ENCODE data around the gene EXOC6B.

- no peak for TF ChIP-seq KDM1A (IDR thresholded peaks at IDR 0.05; ENCODE audit: borderline replicate concordance)
- TF ChIP-seq, protein P1, sequence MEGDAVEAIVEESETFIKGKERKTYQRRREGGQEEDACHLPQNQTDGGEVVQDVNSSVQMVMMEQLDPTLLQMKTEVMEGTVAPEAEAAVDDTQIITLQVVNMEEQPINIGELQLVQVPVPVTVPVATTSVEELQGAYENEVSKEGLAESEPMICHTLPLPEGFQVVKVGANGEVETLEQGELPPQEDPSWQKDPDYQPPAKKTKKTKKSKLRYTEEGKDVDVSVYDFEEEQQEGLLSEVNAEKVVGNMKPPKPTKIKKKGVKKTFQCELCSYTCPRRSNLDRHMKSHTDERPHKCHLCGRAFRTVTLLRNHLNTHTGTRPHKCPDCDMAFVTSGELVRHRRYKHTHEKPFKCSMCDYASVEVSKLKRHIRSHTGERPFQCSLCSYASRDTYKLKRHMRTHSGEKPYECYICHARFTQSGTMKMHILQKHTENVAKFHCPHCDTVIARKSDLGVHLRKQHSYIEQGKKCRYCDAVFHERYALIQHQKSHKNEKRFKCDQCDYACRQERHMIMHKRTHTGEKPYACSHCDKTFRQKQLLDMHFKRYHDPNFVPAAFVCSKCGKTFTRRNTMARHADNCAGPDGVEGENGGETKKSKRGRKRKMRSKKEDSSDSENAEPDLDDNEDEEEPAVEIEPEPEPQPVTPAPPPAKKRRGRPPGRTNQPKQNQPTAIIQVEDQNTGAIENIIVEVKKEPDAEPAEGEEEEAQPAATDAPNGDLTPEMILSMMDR (IDR thresholded peaks at IDR 0.05 in 2 of 3, conservative IDR thresholded peaks at IDR 0.05 in 1 of 3; ENCODE audit: control insufficient read depth in 2 of 3, extremely low read depth in 1 of 3, insufficient read depth in 1 of 3, low read depth in 3 of 3, low read length in 3 of 3) = no peak
- no peak for TF ChIP-seq POLR2A (IDR thresholded peaks at IDR 0.05; ENCODE audit: low read depth, low read length)
- no peak for TF ChIP-seq NFIC (IDR thresholded peaks at IDR 0.05; ENCODE audit: low read depth, low read length)
- TF ChIP-seq SP1 (IDR thresholded peaks at IDR 0.05; ENCODE audit: low read depth, low read length) = no peak
- TF ChIP-seq TAF1 (IDR thresholded peaks at IDR 0.05; ENCODE audit: borderline replicate concordance, low read depth, low read length) = no peak
- TF ChIP-seq YBX1 (IDR thresholded peaks at IDR 0.05) = no peak
- TF ChIP-seq, protein P2, sequence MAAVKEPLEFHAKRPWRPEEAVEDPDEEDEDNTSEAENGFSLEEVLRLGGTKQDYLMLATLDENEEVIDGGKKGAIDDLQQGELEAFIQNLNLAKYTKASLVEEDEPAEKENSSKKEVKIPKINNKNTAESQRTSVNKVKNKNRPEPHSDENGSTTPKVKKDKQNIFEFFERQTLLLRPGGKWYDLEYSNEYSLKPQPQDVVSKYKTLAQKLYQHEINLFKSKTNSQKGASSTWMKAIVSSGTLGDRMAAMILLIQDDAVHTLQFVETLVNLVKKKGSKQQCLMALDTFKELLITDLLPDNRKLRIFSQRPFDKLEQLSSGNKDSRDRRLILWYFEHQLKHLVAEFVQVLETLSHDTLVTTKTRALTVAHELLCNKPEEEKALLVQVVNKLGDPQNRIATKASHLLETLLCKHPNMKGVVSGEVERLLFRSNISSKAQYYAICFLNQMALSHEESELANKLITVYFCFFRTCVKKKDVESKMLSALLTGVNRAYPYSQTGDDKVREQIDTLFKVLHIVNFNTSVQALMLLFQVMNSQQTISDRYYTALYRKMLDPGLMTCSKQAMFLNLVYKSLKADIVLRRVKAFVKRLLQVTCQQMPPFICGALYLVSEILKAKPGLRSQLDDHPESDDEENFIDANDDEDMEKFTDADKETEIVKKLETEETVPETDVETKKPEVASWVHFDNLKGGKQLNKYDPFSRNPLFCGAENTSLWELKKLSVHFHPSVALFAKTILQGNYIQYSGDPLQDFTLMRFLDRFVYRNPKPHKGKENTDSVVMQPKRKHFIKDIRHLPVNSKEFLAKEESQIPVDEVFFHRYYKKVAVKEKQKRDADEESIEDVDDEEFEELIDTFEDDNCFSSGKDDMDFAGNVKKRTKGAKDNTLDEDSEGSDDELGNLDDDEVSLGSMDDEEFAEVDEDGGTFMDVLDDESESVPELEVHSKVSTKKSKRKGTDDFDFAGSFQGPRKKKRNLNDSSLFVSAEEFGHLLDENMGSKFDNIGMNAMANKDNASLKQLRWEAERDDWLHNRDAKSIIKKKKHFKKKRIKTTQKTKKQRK (IDR thresholded peaks at IDR 0.05; ENCODE audit: low read depth, low read length) = no peak
- no peak for TF ChIP-seq RCOR1 (conservative IDR thresholded peaks at IDR 0.05; ENCODE audit: low read depth, low read length)
Observed at GRCh38 chr2:72572501-72572900, 253.3 kb downstream of the EXOC6B start.

Measured in GM12878 (cell line).